ENCODE data around the gene CSAD.

DNA sequence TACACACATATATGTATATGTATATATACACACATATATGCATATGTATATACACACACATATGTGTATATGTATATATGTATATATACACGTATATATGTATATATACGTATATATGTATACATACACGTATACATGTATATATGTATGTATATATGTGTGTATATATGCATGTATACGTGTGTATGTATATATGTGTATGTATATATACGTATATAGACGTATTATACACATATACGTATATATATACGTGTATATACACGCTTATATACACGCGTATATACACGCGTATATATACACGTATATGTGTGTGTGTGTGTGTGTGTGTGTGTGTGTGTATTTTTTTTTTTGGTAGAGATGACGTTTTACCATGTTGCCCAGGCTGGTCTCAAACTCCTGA, 33.1 kb downstream of the CSAD start:
- TF ChIP-seq SMAD3 (CRISPR knock-in tag; IDR thresholded peaks at IDR 0.05; ENCODE audit: borderline replicate concordance) (no peak), ZSCAN18 (CRISPR knock-in tag; IDR thresholded peaks at IDR 0.05) (no peak), HMGXB4 (CRISPR knock-in tag; IDR thresholded peaks at IDR 0.05) (no peak), ATF2 (CRISPR knock-in tag; IDR thresholded peaks at IDR 0.05; ENCODE audit: borderline replicate concordance, low read depth) (no peak), CREM (CRISPR knock-in tag; IDR thresholded peaks at IDR 0.05) (no peak), CBFB (CRISPR knock-in tag; IDR thresholded peaks at IDR 0.05; ENCODE audit: low read depth) (no peak), USF2 (CRISPR knock-in tag; IDR thresholded peaks at IDR 0.05) (no peak)
- TF ChIP-seq, protein P1, sequence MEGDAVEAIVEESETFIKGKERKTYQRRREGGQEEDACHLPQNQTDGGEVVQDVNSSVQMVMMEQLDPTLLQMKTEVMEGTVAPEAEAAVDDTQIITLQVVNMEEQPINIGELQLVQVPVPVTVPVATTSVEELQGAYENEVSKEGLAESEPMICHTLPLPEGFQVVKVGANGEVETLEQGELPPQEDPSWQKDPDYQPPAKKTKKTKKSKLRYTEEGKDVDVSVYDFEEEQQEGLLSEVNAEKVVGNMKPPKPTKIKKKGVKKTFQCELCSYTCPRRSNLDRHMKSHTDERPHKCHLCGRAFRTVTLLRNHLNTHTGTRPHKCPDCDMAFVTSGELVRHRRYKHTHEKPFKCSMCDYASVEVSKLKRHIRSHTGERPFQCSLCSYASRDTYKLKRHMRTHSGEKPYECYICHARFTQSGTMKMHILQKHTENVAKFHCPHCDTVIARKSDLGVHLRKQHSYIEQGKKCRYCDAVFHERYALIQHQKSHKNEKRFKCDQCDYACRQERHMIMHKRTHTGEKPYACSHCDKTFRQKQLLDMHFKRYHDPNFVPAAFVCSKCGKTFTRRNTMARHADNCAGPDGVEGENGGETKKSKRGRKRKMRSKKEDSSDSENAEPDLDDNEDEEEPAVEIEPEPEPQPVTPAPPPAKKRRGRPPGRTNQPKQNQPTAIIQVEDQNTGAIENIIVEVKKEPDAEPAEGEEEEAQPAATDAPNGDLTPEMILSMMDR (IDR thresholded peaks at IDR 0.05) = no peak
- TF ChIP-seq, protein P2, sequence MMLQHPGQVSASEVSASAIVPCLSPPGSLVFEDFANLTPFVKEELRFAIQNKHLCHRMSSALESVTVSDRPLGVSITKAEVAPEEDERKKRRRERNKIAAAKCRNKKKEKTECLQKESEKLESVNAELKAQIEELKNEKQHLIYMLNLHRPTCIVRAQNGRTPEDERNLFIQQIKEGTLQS (CRISPR knock-in tag; conservative IDR thresholded peaks at IDR 0.05) = no peak
- TF ChIP-seq, protein P3, sequence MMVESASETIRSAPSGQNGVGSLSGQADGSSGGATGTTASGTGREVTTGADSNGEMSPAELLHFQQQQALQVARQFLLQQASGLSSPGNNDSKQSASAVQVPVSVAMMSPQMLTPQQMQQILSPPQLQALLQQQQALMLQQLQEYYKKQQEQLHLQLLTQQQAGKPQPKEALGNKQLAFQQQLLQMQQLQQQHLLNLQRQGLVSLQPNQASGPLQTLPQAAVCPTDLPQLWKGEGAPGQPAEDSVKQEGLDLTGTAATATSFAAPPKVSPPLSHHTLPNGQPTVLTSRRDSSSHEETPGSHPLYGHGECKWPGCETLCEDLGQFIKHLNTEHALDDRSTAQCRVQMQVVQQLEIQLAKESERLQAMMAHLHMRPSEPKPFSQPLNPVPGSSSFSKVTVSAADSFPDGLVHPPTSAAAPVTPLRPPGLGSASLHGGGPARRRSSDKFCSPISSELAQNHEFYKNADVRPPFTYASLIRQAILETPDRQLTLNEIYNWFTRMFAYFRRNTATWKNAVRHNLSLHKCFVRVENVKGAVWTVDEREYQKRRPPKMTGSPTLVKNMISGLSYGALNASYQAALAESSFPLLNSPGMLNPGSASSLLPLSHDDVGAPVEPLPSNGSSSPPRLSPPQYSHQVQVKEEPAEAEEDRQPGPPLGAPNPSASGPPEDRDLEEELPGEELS (CRISPR knock-in tag; IDR thresholded peaks at IDR 0.05) = no peak

Data from WTC11 (cell line).